Small intestine (tissue), 7 donors: ENCODE results near the gene RTP4. TPM values are rescaled to one million over a fixed set of nuclear protein-coding genes. Genes with fewer than 3 reads are reported as not detected.

ENCODE experiments used
- DNase-seq, 2 donors: peaks; one replicate each; pipeline versions ENCODE4 v3.0.0 to v3.0.0-alpha.2; 2013
- FAIRE-seq: peaks from 2 replicates; lab custom pipeline; 2012; peaks lifted over from hg19 to GRCh38; lab: Jason Lieb, UNC
- H3K27ac ChIP-seq, 3 donors: one replicate each; pipeline ENCODE4 v1.5.1; 2013; ENCODE audit warnings: low read length in 2 of 3, mild to moderate bottlenecking in 2 of 3, control low read depth in 1 of 3, inconsistent platforms in 1 of 3, low read depth in 1 of 3, moderate library complexity in 1 of 3
- H3K27me3 ChIP-seq, 3 donors: one replicate each; pipeline ENCODE4 v1.6.1; 2013; ENCODE audit warnings: low read length in 3 of 3, inconsistent platforms in 1 of 3; ENCODE audit not compliant: control insufficient read depth in 3 of 3, insufficient read depth in 3 of 3
- H3K36me3 ChIP-seq, 3 donors: one replicate each; pipeline ENCODE4 v1.6.1; 2013; ENCODE audit warnings: low read length in 3 of 3, inconsistent platforms in 1 of 3, low read depth in 1 of 3, mild to moderate bottlenecking in 1 of 3, moderate library complexity in 1 of 3; ENCODE audit not compliant: control insufficient read depth in 3 of 3, insufficient read depth in 2 of 3
- H3K4me1 ChIP-seq, 3 donors: one replicate each; pipeline ENCODE4 v1.6.1; 2013; ENCODE audit warnings: low read length in 2 of 3, inconsistent platforms in 1 of 3, low read depth in 1 of 3, mild to moderate bottlenecking in 1 of 3, moderate library complexity in 1 of 3; ENCODE audit not compliant: control insufficient read depth in 3 of 3, insufficient read depth in 2 of 3
- H3K4me3 ChIP-seq, 3 donors: one replicate each; pipeline ENCODE4 v1.5.1; 2013; ENCODE audit warnings: low read length in 3 of 3, control low read depth in 1 of 3, inconsistent platforms in 1 of 3, low read depth in 1 of 3, mild to moderate bottlenecking in 1 of 3, moderate library complexity in 1 of 3
- H3K9me3 ChIP-seq, 2 donors: one replicate each; pipeline ENCODE4 v1.6.1; 2013; ENCODE audit warnings: low read depth in 1 of 2, low read length in 1 of 2; ENCODE audit not compliant: control insufficient read depth in 2 of 2, insufficient read depth in 1 of 2
- WGBS, 3 donors: extraction: QIAGEN DNeasy Blood & Tissue Kit; methylation state at CpG; one replicate each; pipeline ENCODE4 v1.1.7; 2013; 5-methylcytosine and 5-hydroxymethylcytosine counted together
- polyA plus RNA-seq, 4 donors: library from polyadenylated mRNA; stranded (reverse) in 3 of 4; unstranded in 1 of 4; fragments of 200-250 nt in 3 of 4; fragments of 120-200 nt in 1 of 4; gene quantifications; one replicate each; pipeline versions ENCODE4 v1.2.1 to v1.2.3, GENCODE V29; 2013
- donor health status: healthy with polysubstance abuse.
- donor health status: control.
- donor health status: control.
- donor health status: Bipolar disorder and iron deficiency.
- donor health status: healthy.

Gene RTP4
- polyA plus RNA-seq, 4 donors = 7.6 to 18.2 (median 13.0) TPM

- no peak for FAIRE-seq
- Histone ChIP-seq H3K9me3 (no peaks in the 10 kb centered on the region), H3K4me1 (peaks cover 0 to 3% (median 0%) of the 10 kb centered on the region in 3 donors), H3K4me3 (no peak overlapping the region), H3K36me3 (peaks cover 0 to 5% (median 5%) of the 10 kb centered on the region in 3 donors), H3K27me3 (no peaks in the 10 kb centered on the region), H3K27ac (no peak overlapping the region)
- WGBS, 3 donors = 90 to 95% (median 91%) methylated on average over 1 of the region's 1 CpG
- DNase-seq = no peak
These were observed 9.7 kb downstream of the RTP4 start for GRCh38 chr3:187377842-187378241.

GRCh38 chr3:187382609-187383151, 14.5 kb downstream of the RTP4 start:
- no peak for FAIRE-seq
- 58 to 81% (median 61%) methylated on average over 8 of the region's 8 CpGs for WGBS, 3 donors
- H3K27ac ChIP-seq = no peak overlapping the region

GRCh38 chr3:187383246-187383645, 15.1 kb downstream of the RTP4 start:
- WGBS, 3 donors = 85 to 94% (median 87%) methylated on average over 4 of the region's 4 CpGs
- no peak for FAIRE-seq
- Histone ChIP-seq H3K4me1 (peaks cover 0 to 3% (median 0%) of the 10 kb centered on the region in 3 donors), H3K27me3 (no peaks in the 10 kb centered on the region), H3K4me3 (no peak overlapping the region), H3K36me3 (no peaks in the 10 kb centered on the region), H3K9me3 (no peaks in the 10 kb centered on the region), H3K27ac (no peak overlapping the region)
- no peak for DNase-seq

More at GRCh38 chr3:187382609-187383151, 14.5 kb downstream of the RTP4 start:
- Histone ChIP-seq H3K4me1 (peaks cover 0 to 3% (median 0%) of the 10 kb centered on the region in 3 donors), H3K27me3 (no peaks in the 10 kb centered on the region), H3K4me3 (no peak overlapping the region), H3K9me3 (no peaks in the 10 kb centered on the region), H3K36me3 (no peaks in the 10 kb centered on the region)
- peak in 1 of 2 donors; percentile 26 for DNase-seq

- no peak for FAIRE-seq
- WGBS, 3 donors = 55 to 64% (median 58%) methylated on average over 1 of the region's 1 CpG
These were observed 17.1 kb downstream of the RTP4 start for GRCh38 chr3:187385296-187385695.

GRCh38 chr3:187396661-187397060, 28.5 kb downstream of the RTP4 start:
- H3K36me3 ChIP-seq = no peaks in the 10 kb centered on the region
- no peaks in the 10 kb centered on the region for H3K27me3 ChIP-seq
- H3K4me3 ChIP-seq = no peak overlapping the region
- 41 to 60% (median 59%) methylated on average over 1 of the region's 1 CpG for WGBS, 3 donors
- H3K27ac ChIP-seq = no peak overlapping the region
- H3K4me1 ChIP-seq = peaks cover 0 to 8% (median 0%) of the 10 kb centered on the region in 3 donors
- no peak for FAIRE-seq
- no peak for DNase-seq
- H3K9me3 ChIP-seq = no peaks in the 10 kb centered on the region

More at GRCh38 chr3:187385296-187385695, 17.1 kb downstream of the RTP4 start:
- Histone ChIP-seq H3K4me3 (no peak overlapping the region), H3K27me3 (no peaks in the 10 kb centered on the region), H3K9me3 (no peaks in the 10 kb centered on the region), H3K36me3 (no peaks in the 10 kb centered on the region), H3K27ac (no peak overlapping the region), H3K4me1 (peaks cover 0 to 3% (median 0%) of the 10 kb centered on the region in 3 donors)
- no peak for DNase-seq

GRCh38 chr3:187398955-187399354, 30.8 kb downstream of the RTP4 start:
- no peak for FAIRE-seq
- Histone ChIP-seq H3K27me3 (no peaks in the 10 kb centered on the region), H3K4me1 (peaks cover 0 to 8% (median 0%) of the 10 kb centered on the region in 3 donors)

GRCh38 chr3:187400756-187401155, 32.6 kb downstream of the RTP4 start:
- Histone ChIP-seq H3K4me1 (no peaks in the 10 kb centered on the region), H3K27ac (no peak overlapping the region), H3K36me3 (no peaks in the 10 kb centered on the region), H3K9me3 (no peaks in the 10 kb centered on the region), H3K27me3 (no peaks in the 10 kb centered on the region), H3K4me3 (no peak overlapping the region)
- DNase-seq (no peak), FAIRE-seq (no peak)
- WGBS, 3 donors = 74 to 79% (median 74%) methylated on average over 3 of the region's 3 CpGs

More at GRCh38 chr3:187398955-187399354, 30.8 kb downstream of the RTP4 start:
- Histone ChIP-seq H3K4me3 (no peak overlapping the region), H3K27ac (no peak overlapping the region), H3K9me3 (no peaks in the 10 kb centered on the region), H3K36me3 (no peaks in the 10 kb centered on the region)
- DNase-seq = no peak

- Histone ChIP-seq H3K36me3 (no peaks in the 10 kb centered on the region), H3K27me3 (no peaks in the 10 kb centered on the region), H3K4me3 (no peak overlapping the region), H3K27ac (no peak overlapping the region), H3K4me1 (no peaks in the 10 kb centered on the region), H3K9me3 (no peaks in the 10 kb centered on the region)
- FAIRE-seq (no peak), DNase-seq (peak in 1 of 2 donors; percentile 35)
- WGBS, 3 donors = 15 to 55% (median 33%) methylated on average over 4 of the region's 4 CpGs
These were observed 33.7 kb downstream of the RTP4 start for GRCh38 chr3:187401856-187402255.
